Pancreas (tissue), 10 donors: ENCODE results near the gene RASAL3. TPM values are rescaled to one million over a fixed set of nuclear protein-coding genes. Genes with fewer than 3 reads are reported as not detected.

Source experiments
- ATAC-seq, 4 donors: fragments of 200-7000 bp; cut with Tn5 transposase; one replicate each; pipeline versions ENCODE4 v1.8.0 to v1.9.1; 2020; ENCODE audit warnings: mild to moderate bottlenecking in 4 of 4, moderate library complexity in 4 of 4
- DNase-seq, 6 donors: peaks; one replicate each; pipeline ENCODE4 v3.0.0-alpha.2; 2020
- FAIRE-seq: peaks from 2 replicates; lab custom pipeline; 2012; peaks lifted over from hg19 to GRCh38; lab: Jason Lieb, UNC
- H3K27ac ChIP-seq, 4 donors: fragments of 200-600 bp; sonication (generic); 1 replicate in 3 of 4; 2 replicates in 1 of 4; pipeline versions ENCODE4 v1.5.0 to v1.8.0; 2020
- H3K27me3 ChIP-seq, 4 donors: fragments of 200-600 bp; one replicate each; pipeline ENCODE4 v1.8.0; 2021
- H3K36me3 ChIP-seq, 3 donors: fragments of 200-600 bp; sonication (generic) in 1 of 3; one replicate each; pipeline versions ENCODE4 v1.5.0 to v1.8.0; 2020 to 2021
- H3K4me1 ChIP-seq, 3 donors: fragments of 200-600 bp; one replicate each; pipeline ENCODE4 v1.8.0; 2021
- H3K4me3 ChIP-seq, 4 donors: fragments of 200-600 bp; sonication (generic) in 2 of 4; one replicate each; pipeline versions ENCODE4 v1.5.0 to v1.8.0; 2020 to 2021
- H3K9me3 ChIP-seq, 4 donors: fragments of 200-600 bp; one replicate each; pipeline ENCODE4 v1.8.0; 2021
- WGBS, 2 donors: extraction: QIAGEN DNeasy Blood & Tissue Kit; methylation state at CpG; one replicate each; pipeline ENCODE4 v1.1.7; 2013; 5-methylcytosine and 5-hydroxymethylcytosine counted together
- intact Hi-C, 3 donors: fragments of 100-400 bp; cut with DNase I; formaldehyde crosslinking; loops; one replicate each; pipeline versions ENCODE4 v1.11.1 to v1.14.2; 2022
- polyA plus RNA-seq, 2 donors: library from polyadenylated mRNA; stranded (reverse); fragments of 200-250 nt; gene quantifications; one replicate each; pipeline ENCODE4 v1.2.3, GENCODE V29; 2013
- total RNA-seq, 6 donors: library from RNA; stranded (reverse); fragmentation: NEBNext Ultra II Directional in 4 of 6; extraction: Animal tissue kit (Norgen Biotek cat#: 25700) in 4 of 6; gene quantifications; one replicate each; pipeline versions ENCODE4 v1.2.1 to v1.2.4, GENCODE V29; 2021 to 2023
- TF ChIP-seq, protein P1 (sequence below), 4 donors: fragments of 200-600 bp; sonication (generic) in 3 of 4; IDR thresholded peaks; one replicate each; pipeline versions ENCODE4 v1.5.0 to v1.8.0; 2021; ENCODE audit warnings: antibody characterized with exemption in 4 of 4
- donor health status: healthy with polysubstance abuse.
- donor health status: DM: no; HTN: no; CAD: no; lungs with moderate emphysema.
- donor health status: DM: no; HTN: no; CAD: no.
- donor health status: control.
- donor health status: control.
- donor health status: Bipolar disorder and iron deficiency.
- donor health status: DM: yes; HTN: yes; CAD: no.
- donor health status: DM: no; HTN: no; CAD: no.
- donor health status: DM: no; HTN: no; CAD: no.
- donor health status: DM: yes; HTN: yes; CAD: no.

Gene RASAL3
- total and polyA plus RNA-seq, 8 donors = 0.83 to 7.5 (median 1.7) TPM

DNA sequence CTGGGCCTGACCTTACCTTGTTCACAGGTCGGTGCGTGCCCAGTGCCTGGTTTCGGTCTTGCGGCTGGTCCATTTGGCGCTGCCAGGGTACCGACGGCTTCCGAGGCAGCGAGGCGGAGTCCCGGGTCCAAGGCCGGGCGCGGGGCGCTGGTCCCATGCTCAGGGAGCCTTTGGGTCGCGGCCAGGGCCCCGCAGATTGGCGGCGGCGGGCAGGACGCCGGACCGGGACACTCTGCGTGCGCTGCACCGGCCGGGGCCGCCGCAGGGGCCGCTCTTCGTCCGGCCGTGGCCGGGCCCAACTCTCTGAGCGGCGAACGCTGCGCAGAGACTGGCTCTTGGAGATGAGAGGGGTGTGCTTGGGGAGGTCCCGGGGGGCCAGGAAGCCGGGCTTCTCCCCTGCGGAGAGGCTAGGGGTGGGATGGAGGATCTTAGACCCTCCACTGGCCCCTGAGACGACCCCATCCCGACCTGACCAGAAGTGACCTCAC lies 11.2 kb downstream of the RASAL3 start:
- WGBS, 2 donors = 9 to 12% methylated on average over 41 to 44 of the region's 44 CpGs

DNA sequence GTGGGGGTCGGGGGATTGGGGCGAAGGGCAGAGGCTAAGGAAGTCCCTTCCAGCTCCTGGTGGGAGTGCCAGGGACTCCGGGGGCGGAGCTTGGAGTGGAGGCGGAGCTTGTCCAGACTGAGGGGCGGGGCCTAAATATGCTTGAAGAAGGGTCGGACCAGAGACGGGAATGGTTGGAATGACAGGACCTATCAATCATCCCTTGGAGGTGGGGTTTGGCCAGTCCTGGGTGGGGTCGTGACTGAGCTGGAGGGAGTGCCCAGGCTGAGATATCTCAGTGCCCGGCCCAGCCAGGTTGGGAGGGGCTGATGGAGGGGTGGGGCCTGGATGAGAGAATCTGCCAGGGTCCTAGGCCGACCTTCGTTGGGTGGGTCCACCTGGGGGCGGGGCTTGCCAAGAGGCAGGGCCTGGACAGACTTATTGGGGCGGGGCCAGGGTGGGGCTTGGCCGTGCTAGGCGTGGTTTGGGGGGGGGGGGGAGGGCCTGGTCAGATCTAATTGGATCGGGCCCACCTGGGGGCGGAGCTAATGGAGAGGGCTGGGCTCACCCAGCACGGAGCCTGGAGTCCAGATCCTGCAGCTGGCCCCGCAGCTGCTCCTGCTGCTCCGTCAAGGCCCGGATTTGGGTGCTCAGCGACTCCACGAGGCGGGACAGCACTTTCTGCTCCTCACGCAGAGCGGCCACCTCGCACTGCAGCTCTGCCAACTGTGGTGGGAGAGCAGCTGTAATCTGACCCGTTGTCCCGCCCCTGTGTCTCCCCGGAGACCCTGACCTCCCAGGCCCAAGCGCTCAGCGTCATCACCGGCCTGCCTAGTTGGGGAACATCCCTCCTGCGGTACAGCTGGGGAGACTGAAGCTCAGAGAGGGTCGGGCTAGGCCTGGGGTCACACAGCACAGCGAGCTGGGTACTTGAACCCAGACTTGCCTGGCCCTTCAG lies 12.0 kb downstream of the RASAL3 start:
- no peaks in the 10 kb centered on the region for H3K9me3 ChIP-seq
- H3K27ac ChIP-seq = peak overlapping the region in 1 of 4 donors; percentile 16
- peak; percentile 62 to 75 (median 68) for ATAC-seq
- no peak for FAIRE-seq
- H3K4me1 ChIP-seq = peaks cover 0 to 14% (median 11%) of the 10 kb centered on the region in 3 donors
- peaks cover 0 to 8% (median 0%) of the 10 kb centered on the region in 4 donors for H3K27me3 ChIP-seq
- no peaks in the 10 kb centered on the region for H3K36me3 ChIP-seq
- peak overlapping the region; percentile 16 to 53 (median 32) for H3K4me3 ChIP-seq
- intact Hi-C loops = no loop called here
- peak; percentile 83 to 96 (median 85) for DNase-seq
- WGBS, 2 donors = 3 to 8% methylated on average over 28 to 37 of the region's 37 CpGs
- TF ChIP-seq, protein P1, sequence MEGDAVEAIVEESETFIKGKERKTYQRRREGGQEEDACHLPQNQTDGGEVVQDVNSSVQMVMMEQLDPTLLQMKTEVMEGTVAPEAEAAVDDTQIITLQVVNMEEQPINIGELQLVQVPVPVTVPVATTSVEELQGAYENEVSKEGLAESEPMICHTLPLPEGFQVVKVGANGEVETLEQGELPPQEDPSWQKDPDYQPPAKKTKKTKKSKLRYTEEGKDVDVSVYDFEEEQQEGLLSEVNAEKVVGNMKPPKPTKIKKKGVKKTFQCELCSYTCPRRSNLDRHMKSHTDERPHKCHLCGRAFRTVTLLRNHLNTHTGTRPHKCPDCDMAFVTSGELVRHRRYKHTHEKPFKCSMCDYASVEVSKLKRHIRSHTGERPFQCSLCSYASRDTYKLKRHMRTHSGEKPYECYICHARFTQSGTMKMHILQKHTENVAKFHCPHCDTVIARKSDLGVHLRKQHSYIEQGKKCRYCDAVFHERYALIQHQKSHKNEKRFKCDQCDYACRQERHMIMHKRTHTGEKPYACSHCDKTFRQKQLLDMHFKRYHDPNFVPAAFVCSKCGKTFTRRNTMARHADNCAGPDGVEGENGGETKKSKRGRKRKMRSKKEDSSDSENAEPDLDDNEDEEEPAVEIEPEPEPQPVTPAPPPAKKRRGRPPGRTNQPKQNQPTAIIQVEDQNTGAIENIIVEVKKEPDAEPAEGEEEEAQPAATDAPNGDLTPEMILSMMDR (IDR thresholded peaks at IDR 0.05) = no peak

More for the DNA sequence above, 11.2 kb downstream of the RASAL3 start:
- DNase-seq (peak in 4 of 6 donors; percentile 40 to 82 (median 70)), ATAC-seq (peak; percentile 37 to 41 (median 38)), FAIRE-seq (no peak)
- TF ChIP-seq, protein P1 (IDR thresholded peaks at IDR 0.05) = peak in 1 of 4 donors; percentile 13
- H3K4me1 ChIP-seq = peaks cover 0 to 14% (median 11%) of the 10 kb centered on the region in 3 donors
- peak overlapping the region in 1 of 4 donors; percentile 10 for H3K27ac ChIP-seq
- peak overlapping the region; percentile 16 to 53 (median 32) for H3K4me3 ChIP-seq
- intact Hi-C loops = no loop called here
- H3K36me3 ChIP-seq = no peaks in the 10 kb centered on the region
- no peaks in the 10 kb centered on the region for H3K9me3 ChIP-seq
- H3K27me3 ChIP-seq = peaks cover 0 to 10% (median 0%) of the 10 kb centered on the region in 4 donors

DNA sequence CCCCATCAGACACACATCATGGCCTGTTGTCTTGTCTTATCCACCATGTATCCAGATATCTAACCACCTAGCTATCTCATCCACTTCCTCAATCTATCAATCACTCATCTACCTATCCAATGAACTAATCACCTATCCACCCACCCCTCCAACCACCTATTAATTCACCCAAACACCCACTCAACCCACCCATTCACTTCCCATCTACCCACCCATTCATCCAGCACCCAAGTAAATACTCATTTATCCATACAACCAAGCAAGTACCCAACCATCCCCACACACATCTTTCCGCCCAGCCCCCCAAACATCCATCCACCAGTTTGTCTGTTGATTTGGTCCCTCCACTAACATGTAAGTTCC lies 13.8 kb downstream of the RASAL3 start:
- DNase-seq (no peak), ATAC-seq (no peak), FAIRE-seq (no peak)
- TF ChIP-seq, protein P1 (IDR thresholded peaks at IDR 0.05) = no peak
- H3K4me3 ChIP-seq = no peak overlapping the region
- peaks cover 0 to 14% (median 11%) of the 10 kb centered on the region in 3 donors for H3K4me1 ChIP-seq
- intact Hi-C loops = no loop called here
- 87 to 88% methylated on average over 1 of the region's 1 CpG for WGBS, 2 donors
- H3K27me3 ChIP-seq = no peaks in the 10 kb centered on the region
- no peaks in the 10 kb centered on the region for H3K36me3 ChIP-seq
- peak overlapping the region; percentile 2 to 46 (median 33) for H3K27ac ChIP-seq
- H3K9me3 ChIP-seq = no peaks in the 10 kb centered on the region

DNA sequence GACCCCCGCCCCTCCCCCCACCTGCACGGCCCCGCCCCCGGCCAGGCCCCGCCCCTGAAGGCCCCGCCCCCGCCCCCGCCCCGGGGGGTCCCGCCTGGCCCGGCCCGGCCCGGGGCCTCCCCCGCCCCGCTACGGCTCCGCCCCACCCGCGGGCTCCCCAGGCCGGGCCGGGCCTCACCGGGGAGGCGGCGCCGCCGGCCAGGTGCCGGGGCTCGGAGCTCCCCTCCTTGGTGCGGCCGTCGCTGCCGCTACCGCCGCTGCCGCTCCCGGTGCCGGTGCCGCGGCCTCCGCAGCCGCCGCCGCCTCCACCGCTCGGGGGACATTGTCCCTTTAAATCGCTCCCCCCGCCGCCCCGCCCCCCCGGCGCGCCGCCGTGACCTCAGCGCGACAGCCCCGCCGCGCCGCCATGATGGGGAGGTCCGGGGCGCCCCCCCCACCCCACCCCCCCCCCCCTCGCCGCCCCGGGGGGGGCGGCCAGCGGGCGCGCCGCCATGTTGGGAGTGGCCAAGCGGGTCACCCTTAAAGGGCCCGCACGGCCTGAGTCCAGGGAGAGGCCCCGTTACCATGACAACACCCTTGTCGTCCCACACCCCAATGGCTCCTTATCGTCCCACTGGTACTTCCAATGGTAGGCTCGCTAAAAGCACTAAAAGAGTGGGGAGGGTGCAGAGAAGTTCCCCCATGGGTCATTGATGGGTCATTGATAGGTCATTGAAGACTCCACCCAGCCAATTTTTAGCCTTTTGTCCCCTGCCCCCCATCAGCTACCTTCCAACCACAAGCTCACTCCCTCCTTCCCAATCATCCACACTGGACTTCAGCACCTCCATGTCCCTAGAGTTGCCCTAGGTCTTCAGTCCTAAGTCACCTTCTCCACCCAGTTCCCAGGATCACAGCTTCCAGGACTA lies 14.5 kb downstream of the RASAL3 start, which contains the start of gene WIZ:
Gene WIZ, minus strand, starts transcription at position 337 of the 908 bp plus-strand sequence. CDS start 1,649 bp downstream, outside the sequence.
- TF ChIP-seq, protein P1 (IDR thresholded peaks at IDR 0.05) = no peak
- FAIRE-seq (no peak), DNase-seq (peak; percentile 81 to 94 (median 92)), ATAC-seq (peak; percentile 36 to 75 (median 47))
- peak within 1 kb of the TSS; percentile 2 to 46 (median 33) for H3K27ac ChIP-seq
- no peaks in the 10 kb centered on the region for H3K36me3 ChIP-seq
- no peaks in the 10 kb centered on the region for H3K27me3 ChIP-seq
- peaks cover 0 to 14% (median 11%) of the 10 kb centered on the region in 3 donors for H3K4me1 ChIP-seq
- 1 to 4% methylated on average over 11 to 65 of the region's 77 CpGs for WGBS, 2 donors
- no peaks in the 10 kb centered on the region for H3K9me3 ChIP-seq
- intact Hi-C loops = no loop called here
- peak within 1 kb of the TSS; percentile 59 to 79 (median 74) for H3K4me3 ChIP-seq
